Fibroblast of lung (primary cell): Measurements from ENCODE around the gene ARHGEF40. TPM values are rescaled to one million over a fixed set of nuclear protein-coding genes. Genes with fewer than 3 reads are reported as not detected.

Source experiments
- DNase-seq, 2 donors: peaks; one replicate each; pipeline versions ENCODE4 v3.0.0 to v3.0.0-alpha.2; 2010; ENCODE audit warnings: low read depth in 2 of 2
- H2AFZ ChIP-seq: 2 replicates; pipeline ENCODE4 v1.5.1; 2012; ENCODE audit warnings: low read length, control low read depth, inconsistent platforms
- H3K27ac ChIP-seq: 2 replicates; pipeline ENCODE4 v1.5.1; 2011; ENCODE audit warnings: low read length, control low read depth; ENCODE audit not compliant: insufficient read depth
- H3K27me3 ChIP-seq: 2 replicates; pipeline ENCODE4 v1.5.1; 2011; ENCODE audit warnings: mild to moderate bottlenecking, low read length; ENCODE audit not compliant: control insufficient read depth, insufficient read depth
- H3K36me3 ChIP-seq: 2 replicates; pipeline ENCODE4 v1.5.1; 2011; ENCODE audit warnings: low read length; ENCODE audit not compliant: control insufficient read depth, insufficient read depth
- H3K4me1 ChIP-seq: 2 replicates; pipeline ENCODE4 v1.5.1; 2011; ENCODE audit warnings: low read length; ENCODE audit not compliant: control insufficient read depth, insufficient read depth; ENCODE audit errors: extremely low read depth
- H3K4me2 ChIP-seq: 2 replicates; pipeline ENCODE4 v1.5.1; 2011; ENCODE audit warnings: low read length, control low read depth; ENCODE audit not compliant: insufficient read depth; ENCODE audit errors: extremely low read depth
- H3K4me3 ChIP-seq, 4 experiments: fragments of 200-600 bp in 1 of 4; sonication (generic) in 1 of 4; replicated peaks in 1 of 4; 2 replicates each; pipeline ENCODE4 v1.5.1; 2011 to 2016; ENCODE audit warnings: low read length in 4 of 4, low read depth in 3 of 4, mild to moderate bottlenecking in 3 of 4, control low read depth in 2 of 4, inconsistent platforms in 1 of 4, mixed read lengths in 1 of 4; ENCODE audit not compliant: insufficient read depth in 1 of 4; ENCODE audit errors: control extremely low read depth in 1 of 4
- H3K79me2 ChIP-seq: 2 replicates; pipeline ENCODE4 v1.5.1; 2012; ENCODE audit warnings: mild to moderate bottlenecking, low read length, inconsistent platforms; ENCODE audit not compliant: control insufficient read depth, insufficient read depth
- H3K9ac ChIP-seq: 2 replicates; pipeline ENCODE4 v1.5.1; 2011; ENCODE audit warnings: mild to moderate bottlenecking, low read length, control low read depth; ENCODE audit not compliant: insufficient read depth
- H3K9me3 ChIP-seq: 2 replicates; pipeline ENCODE4 v1.5.1; 2012; ENCODE audit warnings: low read depth, low read length; ENCODE audit not compliant: control insufficient read depth, insufficient read depth
- H4K20me1 ChIP-seq: 2 replicates; pipeline ENCODE4 v1.5.1; 2011; ENCODE audit warnings: low read length; ENCODE audit not compliant: control insufficient read depth, insufficient read depth; ENCODE audit errors: extremely low read depth
- CTCF ChIP-seq, 2 donors: IDR thresholded peaks in 1 of 2; conservative IDR thresholded peaks in 1 of 2; 1 replicate in 1 of 2; 2 replicates in 1 of 2; pipeline ENCODE4 v1.5.1; 2011 to 2012; ENCODE audit warnings: low read length in 2 of 2, control low read depth in 1 of 2, inconsistent platforms in 1 of 2, low read depth in 1 of 2, mild to moderate bottlenecking in 1 of 2
- EZH2 ChIP-seq: IDR thresholded peaks from 2 replicates; pipeline ENCODE4 v1.5.1; 2012; ENCODE audit warnings: low read length, control low read depth, mild to moderate bottlenecking; ENCODE audit errors: missing control alignments
- polyA plus RNA-seq, 2 donors: library from polyadenylated mRNA; depleted of rRNA in 1 of 2; stranded (reverse) in 1 of 2; unstranded in 1 of 2; fragments of >200 nt; gene quantifications; 2 replicates each; pipeline ENCODE4 v1.2.1, GENCODE V29; 2011 to 2012; ENCODE audit warnings: missing spikeins in 1 of 2
- total RNA-seq: library from RNA; depleted of rRNA; stranded (reverse); fragments of >200 nt; gene quantifications from 2 replicates; pipeline ENCODE4 v1.2.1, GENCODE V29; 2014

The ARHGEF40 gene
- total and polyA plus RNA-seq, 2 donors (not counting 1 experiment from before 2014, with no cell fraction given), result 18.2 to 23.6 TPM

GRCh38 chr14:21033133-21033698 is 36.9 kb upstream of the ARHGEF40 start:
- DNase-seq, result no peak
- no peak overlapping the region for H3K9ac ChIP-seq
- peaks cover 29% of the 10 kb centered on the region for H3K27me3 ChIP-seq

GRCh38 chr14:21034707-21035106 is 35.4 kb upstream of the ARHGEF40 start, which contains the start of gene RNASE13:
RNASE13 (minus strand) TSS chr14:21034807; CDS start chr14:21034288, 519 bp downstream.
- H3K4me1 ChIP-seq, result no peaks in the 10 kb centered on the region
- no peaks in the 10 kb centered on the region for H3K36me3 ChIP-seq
- H4K20me1 ChIP-seq, result no peaks in the 10 kb centered on the region
- no peak within 1 kb of the TSS for H3K4me2 ChIP-seq
- no peak within 1 kb of the TSS for H2AFZ ChIP-seq
- peak within 1 kb of the TSS; percentile 2 for H3K9ac ChIP-seq
- no peaks in the 10 kb centered on the region for H3K9me3 ChIP-seq
- H3K79me2 ChIP-seq, result no peaks in the 10 kb centered on the region
- H3K27ac ChIP-seq, result no peak within 1 kb of the TSS
- no peak for DNase-seq
- TF ChIP-seq CTCF (conservative IDR thresholded peaks at IDR 0.05 in 1 of 2, IDR thresholded peaks at IDR 0.05 in 1 of 2; ENCODE audit: low read depth in 1 of 2, low read length in 2 of 2) (no peak), EZH2 (no peak)
- H3K27me3 ChIP-seq, result peaks cover 29% of the 10 kb centered on the region
- no peak within 1 kb of the TSS for H3K4me3 ChIP-seq

More at GRCh38 chr14:21033133-21033698, 36.9 kb upstream of the ARHGEF40 start:
- TF ChIP-seq CTCF (conservative IDR thresholded peaks at IDR 0.05 in 1 of 2, IDR thresholded peaks at IDR 0.05 in 1 of 2; ENCODE audit: low read depth in 1 of 2, low read length in 2 of 2) (no peak), EZH2 (no peak)
- Histone ChIP-seq H3K9me3 (no peaks in the 10 kb centered on the region), H3K36me3 (no peaks in the 10 kb centered on the region), H4K20me1 (no peaks in the 10 kb centered on the region), H3K4me3 (no peak overlapping the region), H2AFZ (no peak overlapping the region), H3K79me2 (no peaks in the 10 kb centered on the region), H3K4me1 (no peaks in the 10 kb centered on the region), H3K27ac (no peak overlapping the region), H3K4me2 (no peak overlapping the region)

GRCh38 chr14:21036751-21037150 is 33.4 kb upstream of the ARHGEF40 start:
- Histone ChIP-seq H3K4me2 (no peak overlapping the region), H3K9ac (no peak overlapping the region), H3K4me3 (no peak overlapping the region), H3K27me3 (peaks cover 16% of the 10 kb centered on the region), H3K4me1 (no peaks in the 10 kb centered on the region), H2AFZ (no peak overlapping the region), H3K27ac (no peak overlapping the region), H3K9me3 (no peaks in the 10 kb centered on the region), H3K79me2 (no peaks in the 10 kb centered on the region), H4K20me1 (no peaks in the 10 kb centered on the region), H3K36me3 (no peaks in the 10 kb centered on the region)
- DNase-seq, result no peak
- TF ChIP-seq EZH2, result no peak
- no peak for TF ChIP-seq CTCF (conservative IDR thresholded peaks at IDR 0.05 in 1 of 2, IDR thresholded peaks at IDR 0.05 in 1 of 2; ENCODE audit: low read depth in 1 of 2, low read length in 2 of 2)
